Left forelimb (tissue), 1 donor: Measurements from ENCODE around the gene NDUFA13.

ENCODE experiments used
- DNase-seq: peaks from one replicate; pipeline ENCODE4 v3.0.0-alpha.2; 2018; ENCODE audit warnings: low spot score

The NDUFA13 gene

GRCh38 chr19:19510432-19510831, 5.6 kb upstream of the NDUFA13 start:
- DNase-seq: no peak

- DNase-seq: no peak
Measured at GRCh38 chr19:19513682-19514081, 2.3 kb upstream of the NDUFA13 start.

GRCh38 chr19:19514215-19514657, 1.8 kb upstream of the NDUFA13 start:
- DNase-seq: no peak

- no peak for DNase-seq
Measured at GRCh38 chr19:19514881-19515641, 964 bp upstream of the NDUFA13 start, which contains the start of gene TSSK6. TSS of gene TSSK6 (minus strand) at chr19:19515548. CDS start at chr19:19515427, 121 bp downstream.

- DNase-seq: no peak
Measured at GRCh38 chr19:19517235-19517619, 1.2 kb downstream of the NDUFA13 start.

- DNase-seq: no peak
Measured at GRCh38 chr19:19520989-19521388, 5.0 kb downstream of the NDUFA13 start.

GRCh38 chr19:19523177-19523576, 7.2 kb downstream of the NDUFA13 start:
- DNase-seq: no peak

GRCh38 chr19:19524053-19524452, 8.0 kb downstream of the NDUFA13 start:
- no peak for DNase-seq

- no peak for DNase-seq
Measured at GRCh38 chr19:19525611-19526380, 9.8 kb downstream of the NDUFA13 start.

GRCh38 chr19:19526581-19527370, 10.8 kb downstream of the NDUFA13 start:
- no peak for DNase-seq

- no peak for DNase-seq
Measured at GRCh38 chr19:19527371-19527656, 11.3 kb downstream of the NDUFA13 start.

- DNase-seq: no peak
Measured at GRCh38 chr19:19527674-19528625, 11.9 kb downstream of the NDUFA13 start.

GRCh38 chr19:19528721-19529490, 12.9 kb downstream of the NDUFA13 start, which contains the start of gene YJEFN3:
TSS of gene YJEFN3 (plus strand) at chr19:19528911. CDS start at chr19:19528933, 22 bp downstream.
- DNase-seq: no peak

- DNase-seq: no peak
Measured at GRCh38 chr19:19529783-19530422, 13.9 kb downstream of the NDUFA13 start.

GRCh38 chr19:19530423-19530804, 14.4 kb downstream of the NDUFA13 start:
- DNase-seq: no peak

- DNase-seq: no peak
Measured at GRCh38 chr19:19530889-19531288, 14.9 kb downstream of the NDUFA13 start.

GRCh38 chr19:19531951-19532805, 16.2 kb downstream of the NDUFA13 start:
- peak; percentile 89 for DNase-seq

- DNase-seq: no peak
Measured at GRCh38 chr19:19532806-19533701, 17.0 kb downstream of the NDUFA13 start.
